Ovary (tissue), 9 donors: ENCODE results near the gene GAS2L2. TPM values are rescaled to one million over a fixed set of nuclear protein-coding genes. Genes with fewer than 3 reads are reported as not detected.

Experiments used
- DNase-seq, 5 donors: peaks; one replicate each; pipeline ENCODE4 v3.0.0-alpha.2; 2019 to 2020
- H3K27ac ChIP-seq, 2 donors: fragments of 200-600 bp; one replicate each; pipeline versions ENCODE4 v1.5.1 to v1.8.0; 2019 to 2022
- H3K27me3 ChIP-seq: fragments of 200-600 bp; one replicate; pipeline ENCODE4 v1.8.0; 2022
- H3K36me3 ChIP-seq: fragments of 200-600 bp; sonication (generic); one replicate; pipeline ENCODE4 v1.5.1; 2019
- H3K4me1 ChIP-seq: one replicate; pipeline ENCODE4 v1.8.1; 2013; ENCODE audit warnings: mild to moderate bottlenecking, moderate library complexity; ENCODE audit not compliant: insufficient read depth
- H3K4me3 ChIP-seq: fragments of 200-600 bp; sonication (generic); one replicate; pipeline ENCODE4 v1.5.1; 2017
- H3K9me3 ChIP-seq, 2 donors: fragments of 200-600 bp in 1 of 2; sonication (generic) in 1 of 2; one replicate each; pipeline versions ENCODE4 v1.5.1 to v1.8.1; 2013 to 2019; ENCODE audit warnings: mild to moderate bottlenecking in 1 of 2, moderate library complexity in 1 of 2
- CTCF ChIP-seq, 3 donors: fragments of 450-650 bp in 2 of 3; fragments of 200-600 bp in 1 of 3; IDR thresholded peaks; one replicate each; pipeline versions ENCODE4 v1.5.1 to v1.8.0; 2016 to 2022; ENCODE audit warnings: antibody characterized with exemption in 3 of 3, mild to moderate bottlenecking in 1 of 3
- EP300 ChIP-seq: sonication (generic); formaldehyde crosslinking; IDR thresholded peaks from one replicate; pipeline ENCODE4 v1.6.1; 2017; ENCODE audit warnings: antibody characterized with exemption
- POLR2A ChIP-seq: fragments of 450-650 bp; IDR thresholded peaks from one replicate; pipeline ENCODE4 v1.6.1; 2017; ENCODE audit warnings: antibody characterized with exemption, mild to moderate bottlenecking, moderate library complexity
- WGBS, 3 donors: extraction: QIAGEN DNeasy Blood & Tissue Kit in 1 of 3; methylation state at CpG; one replicate each; pipeline versions ENCODE4 v1.1.5 to v1.1.7; 2013 to 2017; 5-methylcytosine and 5-hydroxymethylcytosine counted together
- intact Hi-C, 4 donors: fragments of 100-400 bp; cut with DNase I; formaldehyde crosslinking; loops; one replicate each; pipeline versions ENCODE4 v1.11.0 to v1.15.1; 2022 to 2023
- polyA plus RNA-seq, 2 donors: library from polyadenylated mRNA; stranded (reverse); fragments of 200-250 nt in 1 of 2; fragments of 350-450 nt in 1 of 2; fragmentation: Illumina TruSeq in 1 of 2; extraction: RNeasy Lipid Tissue Mini Kit (QIAGEN cat#74804) in 1 of 2; gene quantifications; one replicate each; pipeline ENCODE4 v1.2.3, GENCODE V29; 2013 to 2014
- total RNA-seq, 7 donors: library from RNA; depleted of rRNA in 2 of 7; stranded (reverse); fragments of >200 nt in 2 of 7; fragmentation: NEBNext Ultra II Directional in 3 of 7; extraction: Animal tissue kit (Norgen Biotek cat#: 25700) in 3 of 7; gene quantifications; one replicate each; pipeline versions ENCODE4 v1.1.0 to v1.2.4, GENCODE V29; 2016 to 2023
- donor health status: DM: no; HTN: no; CAD: no; lungs with moderate emphysema.
- donor health status: DM: no; HTN: no; CAD: no.
- donor health status: Bipolar disorder and iron deficiency.
- donor health status: DM: yes; HTN: yes; CAD: no.
- donor health status: DM: no; HTN: no; CAD: no.
- donor health status: DM: yes; HTN: yes; CAD: no.

GAS2L2 gene
- total and polyA plus RNA-seq, 9 donors, result 0.02 to 9.0 (median 0.61) TPM; not detected in 3

- no peak overlapping the region for H3K27ac ChIP-seq
- 64 to 67% (median 64%) methylated on average over 2 of the region's 2 CpGs for WGBS, 3 donors
- no peaks in the 10 kb centered on the region for H3K4me1 ChIP-seq
- DNase-seq, result no peak
- no peak overlapping the region for H3K4me3 ChIP-seq
- H3K9me3 ChIP-seq, result no peaks in the 10 kb centered on the region
- TF ChIP-seq POLR2A, result no peak
- no peak for TF ChIP-seq EP300
- no peak for TF ChIP-seq CTCF (IDR thresholded peaks at IDR 0.05)
- no peaks in the 10 kb centered on the region for H3K36me3 ChIP-seq
- intact Hi-C loops, result no loop called here
- H3K27me3 ChIP-seq, result no peaks in the 10 kb centered on the region
Observed at GRCh38 chr17:35695613-35696012, 57.4 kb downstream of the GAS2L2 start.

GRCh38 chr17:35694906-35695305 lies 58.1 kb downstream of the GAS2L2 start:
- Histone ChIP-seq H3K36me3 (no peaks in the 10 kb centered on the region), H3K4me1 (no peaks in the 10 kb centered on the region), H3K9me3 (no peaks in the 10 kb centered on the region), H3K27ac (no peak overlapping the region), H3K4me3 (no peak overlapping the region), H3K27me3 (no peaks in the 10 kb centered on the region)
- TF ChIP-seq POLR2A (no peak), CTCF (IDR thresholded peaks at IDR 0.05) (no peak), EP300 (no peak)
- no peak for DNase-seq
- 62 to 73% (median 68%) methylated on average over 2 of the region's 2 CpGs for WGBS, 3 donors
- intact Hi-C loops, result no loop called here

Other genes starting within 250 kb of the GAS2L2 start
- gene SLFN12L, start 215.6 kb downstream of the GAS2L2 start, total RNA-seq, result 1 to 10 TPM in 2 of 7 donors, under 1 TPM in 5; 0.23 to 1.2 (median 0.79) TPM
- gene SLFN12L, start 215.6 kb downstream of the GAS2L2 start, polyA plus RNA-seq, result 1 to 10 TPM in 1 of 2 donors, under 1 TPM in 1; 0.53 to 1.2 TPM
- gene SLFN14, start 192.4 kb downstream of the GAS2L2 start, total RNA-seq, result not detected
- gene SLFN14, start 192.4 kb downstream of the GAS2L2 start, polyA plus RNA-seq, result not detected
- gene PEX12, start 174.7 kb downstream of the GAS2L2 start, total RNA-seq, result 1 to 10 TPM; 4.0 to 9.3 (median 6.5) TPM
- gene PEX12, start 174.7 kb downstream of the GAS2L2 start, polyA plus RNA-seq, result 1 to 10 TPM; 6.2 to 9.8 TPM
- gene AP2B1, start 165.9 kb downstream of the GAS2L2 start, total RNA-seq, result 100 to 1,000 TPM in 5 of 7 donors, 10 to 100 TPM in 2; 48.3 to 170 (median 139) TPM
- gene AP2B1, start 165.9 kb downstream of the GAS2L2 start, polyA plus RNA-seq, result 100 to 1,000 TPM in 1 of 2 donors, 10 to 100 TPM in 1; 42.6 to 164 TPM
- 10 to 100 TPM in 1 of 7 donors, 1 to 10 TPM in 6; 5.1 to 14.8 (median 6.7) TPM for gene RASL10B, start 21.6 kb downstream of the GAS2L2 start, total RNA-seq
- gene RASL10B, start 21.6 kb downstream of the GAS2L2 start, polyA plus RNA-seq, result 1 to 10 TPM; 2.3 to 4.8 TPM
- gene C17orf50, start 7.6 kb upstream of the GAS2L2 start, total RNA-seq, result not detected
- gene C17orf50, start 7.6 kb upstream of the GAS2L2 start, polyA plus RNA-seq, result not detected
- gene MMP28, start 42.4 kb upstream of the GAS2L2 start, total RNA-seq, result 10 to 100 TPM in 1 of 7 donors, 1 to 10 TPM in 4, under 1 TPM in 2; 0.25 to 33.3 (median 3.3) TPM
- gene MMP28, start 42.4 kb upstream of the GAS2L2 start, polyA plus RNA-seq, result 1 to 10 TPM; 5.9 to 7.1 TPM
- 100 to 1,000 TPM in 5 of 7 donors, 10 to 100 TPM in 2; 30.2 to 162 (median 126) TPM for gene TAF15, start 56.2 kb upstream of the GAS2L2 start, total RNA-seq
- gene TAF15, start 56.2 kb upstream of the GAS2L2 start, polyA plus RNA-seq, result 100 to 1,000 TPM in 1 of 2 donors, 10 to 100 TPM in 1; 88.9 to 223 TPM
- not detected for gene HEATR9, start 115.7 kb upstream of the GAS2L2 start, total RNA-seq
- gene HEATR9, start 115.7 kb upstream of the GAS2L2 start, polyA plus RNA-seq, result under 1 TPM in 1 of 2 donors, not detected in 1; 0.18 TPM
- gene CCL5, start 127.1 kb upstream of the GAS2L2 start, total RNA-seq, result 1 to 10 TPM in 6 of 7 donors, under 1 TPM in 1; 0.28 to 3.9 (median 2.1) TPM
- 10 to 100 TPM in 1 of 2 donors, 1 to 10 TPM in 1; 2.1 to 44.5 TPM for gene CCL5, start 127.1 kb upstream of the GAS2L2 start, polyA plus RNA-seq
- gene RDM1, start 177.5 kb upstream of the GAS2L2 start, total RNA-seq, result not detected
- under 1 TPM in 1 of 2 donors, not detected in 1; 0.33 TPM for gene RDM1, start 177.5 kb upstream of the GAS2L2 start, polyA plus RNA-seq
- not detected for gene LYZL6, start 190.5 kb upstream of the GAS2L2 start, total RNA-seq
- gene LYZL6, start 190.5 kb upstream of the GAS2L2 start, polyA plus RNA-seq, result not detected
- under 1 TPM in 2 of 7 donors, not detected in 5; 0.11 to 0.26 TPM for gene CCL16, start 228.3 kb upstream of the GAS2L2 start, total RNA-seq
- under 1 TPM; 0.17 to 0.90 TPM for gene CCL16, start 228.3 kb upstream of the GAS2L2 start, polyA plus RNA-seq
- 10 to 100 TPM in 4 of 7 donors, 1 to 10 TPM in 3; 3.3 to 64.8 (median 11.7) TPM for gene CCL14, start 233.5 kb upstream of the GAS2L2 start, total RNA-seq
- 100 to 1,000 TPM in 1 of 2 donors, 10 to 100 TPM in 1; 37.4 to 411 TPM for gene CCL14, start 233.5 kb upstream of the GAS2L2 start, polyA plus RNA-seq
- gene CCL15, start 248.3 kb upstream of the GAS2L2 start, total RNA-seq, result under 1 TPM in 1 of 7 donors, not detected in 6; 0.48 TPM
- gene CCL15, start 248.3 kb upstream of the GAS2L2 start, polyA plus RNA-seq, result not detected